Fibroblast of skin of back (primary cell): ENCODE data around the gene EGFLAM.

Experiments
- DNase-seq: peaks from one replicate; pipeline ENCODE4 v3.0.0-alpha.2; 2013

EGFLAM gene

GRCh38 chr5:38451074-38451725 is 192.8 kb downstream of the EGFLAM start:
- no peak for DNase-seq

DNA sequence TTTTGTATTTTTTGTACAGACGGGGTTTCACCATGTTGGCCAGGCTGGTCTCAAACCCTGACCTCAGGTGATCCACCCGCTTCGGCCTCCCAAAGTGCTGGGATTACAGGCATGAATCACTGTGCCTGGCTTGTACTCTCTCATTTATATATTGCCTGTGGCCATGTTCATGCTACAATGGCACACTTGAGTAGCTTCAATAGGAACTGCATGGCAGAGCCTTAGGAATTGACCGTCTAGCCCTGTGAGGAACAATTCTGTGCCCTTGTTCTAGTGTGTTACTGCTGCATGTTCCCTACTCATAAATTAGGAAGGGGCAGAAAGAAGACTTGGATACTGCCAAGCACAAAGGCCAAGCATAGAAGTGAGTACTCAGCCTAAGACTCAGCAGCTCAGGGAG is 193.8 kb downstream of the EGFLAM start:
- no peak for DNase-seq

DNA sequence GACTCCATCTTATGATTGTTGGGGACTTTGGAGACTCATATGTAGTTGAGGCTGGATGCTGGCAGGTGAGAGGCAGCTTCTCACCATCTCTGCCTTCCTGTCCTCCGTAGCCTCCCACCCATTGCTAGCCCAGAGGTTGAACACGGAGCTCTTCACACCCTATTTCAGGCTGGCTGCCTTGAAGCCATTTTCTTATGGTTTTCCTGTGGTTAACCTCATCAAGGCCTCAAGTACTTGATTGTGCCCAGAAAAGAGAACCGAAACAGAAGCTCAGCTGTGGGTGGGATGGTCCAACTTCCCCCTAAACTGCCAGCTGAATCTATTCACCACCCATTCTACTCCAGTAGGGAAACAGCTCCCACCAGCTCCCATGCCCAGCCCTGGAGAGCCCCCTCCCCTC is 195.1 kb downstream of the EGFLAM start:
- no peak for DNase-seq

DNA sequence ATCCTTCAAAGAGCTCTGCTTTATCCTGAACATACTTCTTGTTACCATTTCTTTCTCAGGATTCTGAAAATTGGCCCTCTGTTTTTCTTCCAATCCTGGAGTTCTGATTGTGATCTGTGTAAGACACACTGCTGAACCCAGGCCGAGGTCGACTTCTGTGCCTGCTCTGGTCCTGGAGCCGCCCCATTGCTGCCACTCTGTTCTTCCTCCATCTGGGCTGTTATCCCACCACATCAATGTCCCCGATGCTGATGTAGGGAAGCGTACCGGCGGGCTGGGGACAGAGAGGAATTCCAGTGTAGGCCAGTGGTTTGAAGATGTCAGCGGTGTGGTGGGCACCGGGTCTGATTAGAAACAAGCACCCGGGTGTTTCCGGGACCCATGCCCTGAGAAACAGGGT is 195.6 kb downstream of the EGFLAM start:
- DNase-seq = no peak

DNA sequence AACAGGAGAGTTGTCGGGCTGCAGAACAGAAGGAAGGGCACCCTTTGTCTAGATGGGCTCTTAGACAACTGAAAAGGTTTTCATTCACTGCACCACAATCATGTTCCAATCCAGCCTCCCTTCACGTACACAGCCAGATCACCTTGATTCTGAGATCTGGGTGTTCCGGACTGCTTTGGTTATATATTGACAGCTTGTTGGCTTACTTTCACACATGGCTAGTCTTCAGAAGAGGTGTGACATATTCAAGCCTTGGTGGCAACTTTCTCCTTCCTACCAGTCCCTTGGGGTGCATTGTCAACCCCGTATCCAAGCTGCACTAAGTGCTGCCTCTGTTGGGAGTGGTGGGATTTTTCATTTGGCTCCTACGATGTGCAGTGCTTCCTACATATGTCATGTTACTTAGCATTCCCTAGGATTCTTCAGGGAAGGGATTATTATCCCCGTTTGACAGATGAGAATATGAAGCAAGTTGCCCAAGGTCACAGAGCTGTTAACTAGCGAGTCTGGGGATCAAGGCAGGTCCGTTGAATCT is 197.5 kb downstream of the EGFLAM start:
- no peak for DNase-seq

DNA sequence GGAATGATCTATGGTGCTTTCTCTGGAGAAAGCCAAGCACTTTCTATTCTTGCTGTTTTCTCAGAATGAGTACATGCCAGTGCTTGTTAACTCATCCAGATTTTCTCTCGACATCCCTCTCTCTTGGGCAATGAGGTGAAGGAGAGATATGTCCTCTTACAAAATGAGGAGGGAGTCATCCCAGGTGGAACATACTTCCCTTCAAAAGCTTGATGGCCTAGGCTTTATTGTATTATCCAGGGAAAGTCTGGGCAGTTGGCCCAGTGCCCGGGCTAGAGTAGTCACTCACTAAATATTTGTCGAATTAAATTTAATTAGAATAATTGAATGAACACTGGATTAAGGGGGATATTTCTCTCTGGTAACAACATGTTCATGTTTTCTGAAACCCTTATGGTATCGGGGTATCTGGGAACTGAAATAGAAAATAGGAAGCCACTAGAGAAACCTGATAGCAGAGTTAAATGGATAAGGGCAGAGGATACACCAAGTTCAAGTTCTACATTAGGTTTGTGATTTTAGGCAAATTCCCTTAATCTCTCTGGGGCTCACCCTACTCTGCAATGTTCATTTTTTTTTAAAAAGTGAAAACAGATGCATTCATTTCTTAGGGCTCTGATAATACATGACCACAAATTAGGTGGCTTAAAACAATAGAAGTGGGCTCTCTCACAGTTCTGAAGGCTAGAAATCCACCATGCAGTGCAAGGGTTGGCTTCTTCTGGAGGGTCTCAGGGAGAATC is 198.5 kb downstream of the EGFLAM start:
- DNase-seq = no peak

DNA sequence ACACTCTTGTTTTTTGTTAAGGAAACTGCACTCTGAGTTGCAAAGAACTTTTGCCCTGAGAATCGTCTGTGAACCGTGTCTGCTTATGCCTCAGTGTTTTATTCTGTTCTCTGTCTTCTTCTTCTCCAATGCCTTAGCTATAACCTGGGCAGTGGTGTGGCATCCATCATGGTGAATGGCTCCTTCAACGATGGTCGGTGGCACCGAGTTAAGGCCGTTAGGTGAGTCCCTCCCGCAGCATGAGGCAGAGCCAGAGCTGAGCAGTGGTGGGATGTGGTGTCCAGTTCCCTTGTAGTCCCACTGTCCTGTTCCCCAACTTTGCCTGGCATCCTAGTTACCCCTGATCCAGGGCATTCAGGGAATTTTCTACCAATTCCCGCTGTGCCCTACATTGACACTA is 199.8 kb downstream of the EGFLAM start:
- no peak for DNase-seq

DNA sequence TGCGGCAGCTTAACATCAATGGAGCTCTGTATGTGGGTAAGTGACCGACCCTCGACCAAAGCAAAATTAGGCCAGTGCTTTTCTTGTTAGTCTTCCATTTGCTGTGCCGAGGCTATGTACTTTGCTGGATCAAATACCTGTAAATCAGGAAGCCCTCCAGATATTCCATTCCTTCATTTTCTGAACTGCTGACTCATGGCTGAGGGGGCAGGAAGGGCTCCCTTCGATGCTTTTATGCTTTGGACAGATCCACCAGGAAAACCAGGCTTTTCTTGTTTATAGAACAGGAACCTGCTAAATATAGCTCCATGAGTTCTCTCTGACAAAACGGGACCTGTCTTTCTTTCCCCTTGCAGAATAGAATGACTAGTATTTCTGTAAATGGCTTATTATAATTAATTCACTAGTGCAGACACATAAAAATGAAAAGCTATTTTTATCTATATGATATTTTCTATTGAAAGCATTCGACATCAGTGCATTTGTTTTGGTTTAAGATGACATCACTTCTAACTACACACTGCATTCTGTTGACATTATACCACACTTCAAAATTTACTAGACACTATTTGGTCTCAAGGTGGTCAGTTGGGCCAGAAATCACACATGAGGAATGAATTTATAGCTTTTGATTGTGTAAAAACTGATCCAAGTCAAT is 204.7 kb downstream of the EGFLAM start:
- peak; percentile 58 for DNase-seq

DNA sequence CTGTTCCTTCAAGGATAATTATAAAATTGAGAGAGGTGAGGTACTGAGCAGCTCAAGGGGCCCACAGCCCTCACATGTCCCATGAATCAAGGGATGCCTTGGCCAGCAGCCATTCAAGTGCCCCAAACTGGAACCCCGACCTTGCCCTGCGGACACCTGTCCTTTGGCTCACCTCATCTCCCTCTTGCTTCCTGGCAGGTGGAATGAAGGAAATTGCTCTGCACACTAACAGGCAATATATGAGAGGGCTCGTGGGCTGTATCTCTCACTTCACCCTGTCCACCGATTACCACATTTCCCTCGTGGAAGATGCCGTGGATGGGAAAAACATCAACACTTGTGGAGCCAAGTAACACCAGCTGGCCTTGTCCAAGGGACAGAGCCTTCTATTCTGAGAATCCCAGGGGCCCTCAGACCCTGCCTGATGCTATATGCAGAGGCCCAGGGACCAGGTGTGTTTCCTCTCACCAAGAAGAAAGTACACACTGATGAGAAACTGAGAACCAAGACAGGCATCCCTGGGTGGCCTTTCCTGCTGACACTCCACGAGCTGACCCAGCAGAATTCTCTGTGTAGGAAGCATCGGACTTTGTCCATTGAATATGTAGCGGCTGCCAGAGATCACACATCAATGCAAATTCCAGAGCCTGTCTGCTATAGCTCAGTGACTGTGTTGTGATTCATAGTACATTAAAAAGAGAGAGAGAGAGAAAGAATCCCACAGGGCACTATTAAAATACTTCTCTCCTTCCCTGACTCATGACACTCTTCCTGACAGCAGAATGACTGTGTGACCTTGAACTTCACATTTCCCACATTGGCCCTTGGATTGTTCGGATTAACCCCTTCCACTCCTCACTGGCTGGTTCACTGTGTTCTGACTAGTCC is 205.5 kb downstream of the EGFLAM start:
- DNase-seq = peak; percentile 96

- DNase-seq = no peak
Observed at GRCh38 chr5:38465061-38465460, 206.7 kb downstream of the EGFLAM start.

DNA sequence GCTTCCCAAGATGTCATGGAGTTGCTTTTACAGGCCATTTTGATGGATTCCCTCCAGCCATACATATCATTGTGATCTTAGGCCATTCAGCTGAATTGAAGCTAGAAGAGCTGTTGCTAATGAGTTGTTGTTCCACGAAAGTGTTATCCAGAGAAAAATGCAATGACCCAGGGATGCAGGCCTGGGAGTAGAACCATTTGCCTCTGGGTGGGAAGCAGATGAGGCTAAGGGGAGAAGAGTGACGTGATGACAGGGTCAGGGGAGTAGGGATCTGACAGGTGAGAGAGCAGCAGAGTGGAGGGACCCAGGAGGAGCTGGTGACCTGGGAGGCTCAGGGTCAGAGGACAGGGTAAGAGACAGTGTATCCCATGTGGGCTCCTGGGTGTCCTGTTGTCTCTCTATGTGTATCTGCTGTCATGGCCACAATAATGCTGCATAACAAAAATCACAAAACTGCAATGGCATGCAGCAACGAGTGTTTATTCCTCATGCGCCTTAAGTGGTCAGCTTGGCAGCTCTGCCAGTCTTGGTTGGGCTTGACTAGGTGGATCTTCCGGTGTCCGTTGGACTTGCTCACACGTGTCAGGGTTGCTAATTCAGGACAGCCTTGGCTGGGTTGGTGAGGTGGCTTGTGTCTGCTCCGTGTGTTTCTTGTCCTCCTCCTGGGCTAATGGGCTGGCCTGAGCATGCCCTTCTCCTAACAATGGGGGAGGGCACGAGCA is 207.5 kb downstream of the EGFLAM start:
- DNase-seq = no peak

DNA sequence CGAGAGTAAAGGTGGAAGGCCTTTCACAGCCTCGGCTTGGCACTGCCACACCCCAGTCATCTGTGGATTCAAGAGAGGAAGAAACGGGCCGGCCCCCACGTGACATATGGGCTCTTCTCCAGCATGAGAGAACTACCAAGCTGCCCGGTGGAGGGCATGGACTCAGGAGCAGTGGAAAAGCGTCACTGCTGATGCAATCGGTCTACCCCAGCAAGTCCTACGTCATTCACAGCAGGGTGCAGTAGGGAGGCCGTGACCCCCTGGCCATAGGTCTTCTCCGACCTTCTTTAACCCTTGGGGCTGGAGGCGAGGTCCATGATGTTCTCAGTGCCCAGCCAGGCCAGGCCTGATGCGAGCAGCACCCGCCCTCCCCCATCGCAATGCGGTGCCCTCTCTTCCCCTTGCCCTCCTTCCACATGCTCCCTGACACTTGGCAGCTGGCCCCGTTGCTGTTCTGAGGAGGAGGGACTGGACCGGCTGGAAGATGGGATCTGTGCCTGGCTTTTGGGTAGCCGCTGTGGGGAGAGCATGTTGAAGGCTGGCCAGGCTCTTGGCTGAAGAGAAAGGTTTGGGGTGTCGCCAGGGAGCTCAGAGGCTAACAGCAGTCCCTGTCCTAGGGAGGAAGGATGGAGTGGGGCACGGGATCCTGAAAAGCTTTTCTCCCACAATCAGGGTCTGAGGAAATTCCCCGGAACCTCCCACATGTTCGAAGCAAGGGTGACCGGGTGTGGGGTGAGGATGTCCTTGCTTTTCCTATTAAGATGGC is 208.2 kb downstream of the EGFLAM start:
- no peak for DNase-seq

DNA sequence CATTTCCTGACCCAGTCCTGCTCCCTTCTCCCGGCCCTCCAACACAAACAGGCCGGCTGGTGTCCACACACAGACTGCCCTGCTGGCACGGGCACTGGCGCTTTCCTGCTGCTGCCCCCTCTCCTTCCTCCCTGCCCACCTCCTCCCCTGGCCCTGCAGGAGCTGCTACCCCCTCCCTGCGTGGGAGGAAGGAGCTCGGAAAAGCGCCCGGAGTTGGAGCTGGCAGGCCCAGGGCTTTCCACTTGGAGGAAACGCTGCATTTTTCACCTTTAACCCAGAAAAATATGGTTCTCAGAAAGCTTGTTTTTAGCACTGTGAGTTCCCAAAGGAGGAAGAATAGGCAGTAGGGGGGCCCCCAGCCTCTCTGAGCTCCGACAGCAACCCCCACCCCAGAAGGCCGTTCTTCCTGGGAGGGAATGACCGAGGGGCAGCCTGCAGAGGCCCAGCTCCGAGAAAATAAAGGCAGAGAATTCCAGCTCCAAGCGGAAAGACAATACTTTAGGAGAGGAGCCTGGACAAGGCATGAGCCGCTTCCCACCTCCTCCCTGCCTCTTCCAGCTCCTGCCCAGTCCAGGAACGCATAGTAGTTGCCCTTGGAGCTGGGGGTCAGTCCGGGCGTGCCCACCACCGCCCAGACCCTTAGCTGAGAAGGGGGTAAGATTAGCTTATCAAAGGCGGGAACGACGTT is 209.1 kb downstream of the EGFLAM start:
- no peak for DNase-seq

DNA sequence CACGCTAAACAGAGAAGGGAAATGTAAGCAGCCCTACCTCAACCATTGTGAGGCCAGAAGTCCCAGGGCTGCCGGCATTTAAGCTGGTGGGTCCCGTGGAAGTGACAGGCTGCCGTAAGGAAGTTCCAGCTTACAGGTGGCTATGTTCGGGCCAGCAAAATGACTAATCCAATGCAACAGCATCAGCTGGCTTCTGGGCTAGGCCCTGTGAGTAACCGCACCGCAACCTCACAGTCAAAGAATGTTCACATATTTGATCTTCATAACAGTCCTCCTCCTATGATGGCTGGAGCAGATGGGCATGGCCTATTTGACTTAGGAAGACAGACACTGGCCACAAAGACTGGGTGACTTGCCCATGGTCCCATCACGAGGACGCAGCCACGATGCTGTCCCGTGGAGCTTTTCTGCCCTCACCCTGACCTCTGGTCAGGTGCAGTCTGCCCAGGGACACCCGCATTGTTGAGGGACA is 209.9 kb downstream of the EGFLAM start:
- DNase-seq = peak; percentile 93

DNA sequence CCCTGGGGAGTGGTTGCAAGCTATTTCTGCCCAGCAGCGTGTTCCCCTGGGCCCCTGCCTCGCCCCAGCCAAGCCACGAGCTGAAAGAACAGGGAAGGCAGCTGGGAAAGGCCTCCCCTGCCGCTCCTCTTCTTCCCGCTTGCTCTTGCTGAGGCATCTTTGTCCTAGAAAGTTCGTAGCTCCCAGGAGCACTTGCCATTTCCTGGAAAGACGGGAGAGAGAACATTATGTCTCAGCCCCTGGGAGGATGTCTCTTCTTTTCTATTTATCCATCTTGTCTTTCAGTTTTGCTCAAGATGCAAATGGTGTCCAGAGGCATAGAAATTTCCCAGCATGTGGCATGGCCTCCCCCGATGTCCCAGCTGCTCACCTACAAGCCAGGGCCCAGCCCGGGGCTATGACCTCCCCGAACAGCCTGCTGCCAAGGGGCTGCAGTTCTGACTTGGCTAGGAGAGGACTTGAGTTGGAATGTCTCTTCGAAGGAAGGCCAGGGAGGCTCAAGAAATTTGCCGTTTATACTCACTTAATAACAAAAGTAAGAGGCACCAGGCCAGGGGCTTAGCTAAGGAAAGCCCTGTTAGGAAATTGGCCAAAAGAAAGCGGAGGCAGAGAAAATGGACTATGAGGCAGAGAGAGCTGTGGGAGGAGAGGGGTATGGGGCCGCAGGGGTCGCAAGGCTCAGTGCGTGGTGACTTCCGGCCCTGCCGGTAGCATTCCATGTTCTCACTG is 210.8 kb downstream of the EGFLAM start:
- no peak for DNase-seq

DNA sequence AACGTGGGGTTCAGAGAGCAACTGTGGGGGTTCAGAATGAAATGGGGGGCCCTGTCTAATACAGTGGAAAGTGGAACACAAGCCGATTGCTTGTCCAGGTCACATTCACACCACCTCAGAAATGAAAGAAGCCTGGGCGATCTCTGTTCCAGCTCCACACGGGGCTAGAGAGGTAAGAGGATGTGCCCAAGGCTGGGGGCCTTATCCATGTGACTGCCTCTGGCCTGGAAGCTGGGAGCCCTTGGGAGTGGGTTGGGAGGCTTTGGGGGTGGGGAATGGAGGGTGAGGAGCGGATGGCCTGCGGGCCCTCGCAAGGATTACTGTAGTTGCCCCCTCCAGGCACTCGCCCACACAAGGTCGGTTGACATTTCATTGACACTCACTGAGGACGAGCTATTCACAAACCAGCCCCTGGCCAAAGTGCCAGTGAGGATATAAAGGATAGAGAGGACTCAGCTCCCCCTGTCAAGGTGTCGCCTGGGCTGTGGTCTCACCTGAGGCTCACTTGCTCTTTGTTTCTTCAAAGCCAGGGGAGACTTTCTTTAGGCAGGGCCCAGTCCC is 211.4 kb downstream of the EGFLAM start:
- DNase-seq = no peak

DNA sequence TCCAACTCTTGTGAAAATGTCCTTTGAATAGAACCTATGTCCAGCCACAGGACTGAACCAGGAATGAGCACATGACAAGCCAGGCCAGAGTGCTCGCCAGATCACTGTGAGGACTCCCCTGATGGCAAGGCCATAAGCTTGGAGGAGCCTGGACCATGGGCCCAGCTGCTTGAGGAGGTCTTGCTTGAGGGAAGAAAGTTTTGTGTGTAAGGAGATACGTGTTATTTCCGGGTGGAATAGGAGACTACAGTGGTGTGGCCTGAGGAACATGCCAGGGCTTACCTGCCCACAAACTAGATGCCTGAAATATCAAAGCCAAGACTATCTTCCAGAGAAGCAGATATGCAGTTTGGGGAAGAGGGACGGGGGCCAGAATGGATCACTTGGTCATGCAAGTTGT is 213.3 kb downstream of the EGFLAM start:
- DNase-seq = no peak

DNA sequence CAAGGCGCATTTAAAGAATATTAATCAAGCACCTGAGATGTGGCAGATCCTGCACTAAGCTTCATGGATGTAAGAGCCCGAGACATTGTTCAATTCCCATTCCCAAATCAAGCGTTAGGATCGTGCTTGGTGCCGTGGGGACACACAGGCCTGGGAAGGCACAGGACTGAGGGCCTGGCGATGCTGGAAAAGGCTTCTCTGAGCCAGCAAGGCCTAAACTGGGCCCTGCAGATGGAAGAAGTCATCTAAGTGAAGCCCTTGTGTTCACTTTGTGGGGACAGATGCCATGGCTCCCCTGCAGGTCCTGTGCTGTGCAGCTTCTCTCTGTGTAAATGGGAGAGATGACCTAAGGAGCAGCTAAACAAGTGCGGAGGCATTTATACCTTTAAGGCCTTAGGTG is 214.2 kb downstream of the EGFLAM start:
- no peak for DNase-seq

GRCh38 chr5:38473008-38473407 is 214.6 kb downstream of the EGFLAM start:
- no peak for DNase-seq
